NCI-H1436 treated with DMSO at 0.1 percent for 48 hours (cell line): ENCODE data around the gene RMDN2.

Experiments used
- DNase-seq: peaks from one replicate; lab custom pipeline; 2025; lab: John Stamatoyannopoulos, UW

RMDN2 gene, protein sequence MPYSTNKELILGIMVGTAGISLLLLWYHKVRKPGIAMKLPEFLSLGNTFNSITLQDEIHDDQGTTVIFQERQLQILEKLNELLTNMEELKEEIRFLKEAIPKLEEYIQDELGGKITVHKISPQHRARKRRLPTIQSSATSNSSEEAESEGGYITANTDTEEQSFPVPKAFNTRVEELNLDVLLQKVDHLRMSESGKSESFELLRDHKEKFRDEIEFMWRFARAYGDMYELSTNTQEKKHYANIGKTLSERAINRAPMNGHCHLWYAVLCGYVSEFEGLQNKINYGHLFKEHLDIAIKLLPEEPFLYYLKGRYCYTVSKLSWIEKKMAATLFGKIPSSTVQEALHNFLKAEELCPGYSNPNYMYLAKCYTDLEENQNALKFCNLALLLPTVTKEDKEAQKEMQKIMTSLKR

GRCh38 chr2:37925063-37925897 is at the start of gene RMDN2:
RMDN2 (plus strand) TSS chr2:37925287; CDS start chr2:37929278, 3,991 bp downstream.
- DNase-seq = no peak

DNA sequence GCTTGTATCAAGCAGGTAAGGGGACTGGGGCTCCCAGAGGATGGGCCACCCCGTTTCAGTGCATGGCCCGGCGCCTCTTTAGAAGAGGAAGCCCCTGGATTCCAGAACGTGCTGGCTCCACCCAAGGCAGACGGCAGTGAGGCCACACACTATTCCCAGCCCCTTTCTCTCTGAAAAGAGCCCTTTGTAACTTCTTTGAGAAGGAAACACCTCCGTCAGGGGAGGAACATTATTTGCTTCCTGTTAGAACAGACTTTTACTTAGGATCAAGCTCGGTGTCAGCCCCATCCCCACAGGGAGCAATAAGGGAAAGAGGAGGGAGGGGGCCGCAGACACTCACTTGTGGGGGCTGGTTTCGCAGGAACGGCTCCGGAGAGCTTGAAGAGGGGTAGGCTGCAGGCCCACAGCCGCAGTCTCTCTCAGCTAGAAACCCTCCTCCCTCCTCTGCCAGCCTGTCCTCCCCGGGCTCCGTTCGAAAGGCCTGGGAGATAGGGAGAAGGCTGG is 49.6 kb upstream of the RMDN2 start:
- no peak for DNase-seq

DNA sequence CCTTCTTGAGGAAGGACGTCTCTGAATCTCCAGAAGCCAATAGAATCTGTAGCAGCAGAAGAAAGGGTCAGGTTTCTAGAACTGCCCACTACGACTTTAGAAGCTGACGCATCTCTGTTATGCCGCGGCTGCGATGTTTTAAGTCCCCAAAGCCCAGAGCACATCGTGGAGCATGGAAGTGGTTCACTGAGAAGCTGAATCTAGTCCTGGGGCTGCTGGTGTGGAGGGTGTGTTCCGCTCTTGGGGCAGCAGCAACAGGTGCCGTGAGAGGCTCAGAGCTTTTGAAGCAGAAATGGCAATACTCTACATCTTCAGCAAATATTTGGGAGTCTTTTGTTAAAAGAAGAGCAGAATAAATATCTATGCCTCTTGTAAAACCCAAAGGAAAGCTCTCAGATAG is 48.9 kb upstream of the RMDN2 start:
- no peak for DNase-seq

GRCh38 chr2:37877457-37878315 is 47.4 kb upstream of the RMDN2 start:
- no peak for DNase-seq

DNA sequence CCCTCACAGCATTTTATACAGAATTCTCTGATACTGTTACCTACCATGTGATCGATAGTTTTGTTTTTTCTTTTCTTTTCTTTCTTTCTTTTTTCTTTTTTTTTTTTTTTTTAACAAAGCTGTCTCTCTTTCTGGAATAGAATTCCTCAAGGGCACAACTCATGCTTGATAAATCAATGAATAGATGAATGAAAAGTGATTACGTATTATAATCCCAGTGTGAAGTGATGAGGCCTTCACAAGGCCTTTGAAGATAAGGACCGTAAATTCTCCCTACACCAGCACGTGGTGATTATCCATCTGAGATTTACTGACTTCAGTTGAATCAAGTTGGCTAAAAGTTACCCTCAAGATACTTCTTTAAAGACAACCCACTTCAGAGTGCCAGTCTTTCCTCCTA is 46.6 kb upstream of the RMDN2 start:
- no peak for DNase-seq

DNA sequence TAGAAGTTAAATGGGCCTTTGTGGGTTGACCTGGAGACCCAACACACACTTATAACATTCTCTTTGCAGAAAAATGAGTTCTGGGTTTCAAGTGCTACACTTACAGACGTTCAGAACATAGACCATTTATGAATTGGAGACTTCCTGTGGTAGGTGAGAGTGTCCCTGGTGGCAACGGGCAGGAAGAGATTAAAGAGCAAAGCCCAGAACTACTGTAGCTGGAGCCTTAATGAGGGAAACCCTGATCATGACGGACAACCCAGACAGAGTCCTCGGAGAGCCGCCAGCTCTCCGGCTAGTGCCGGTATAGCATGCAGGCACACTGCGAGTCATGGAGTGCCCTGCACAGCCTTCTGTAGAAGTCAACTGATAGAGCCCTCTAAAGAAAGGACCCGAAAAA is 44.5 kb upstream of the RMDN2 start:
- no peak for DNase-seq

DNA sequence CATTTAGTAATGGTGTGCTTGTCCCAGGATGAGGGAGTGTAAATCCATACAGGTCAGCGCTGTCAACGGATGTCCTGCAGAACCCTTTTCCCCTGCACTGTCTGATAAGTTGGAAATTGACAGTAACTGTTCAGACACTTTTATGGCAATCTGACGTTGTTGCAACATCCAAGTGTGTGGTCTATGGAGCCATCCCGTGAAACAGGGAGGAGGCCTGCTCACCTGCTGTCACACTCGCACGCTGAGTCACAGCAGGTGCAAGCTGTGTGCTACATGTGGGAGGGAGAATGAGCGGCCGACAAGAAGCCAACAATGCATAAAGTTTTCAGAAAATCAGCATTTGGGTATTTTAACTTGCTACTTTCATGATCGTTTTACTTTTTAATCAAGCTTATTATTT is 43.7 kb upstream of the RMDN2 start:
- no peak for DNase-seq

GRCh38 chr2:37882036-37882435 is 43.1 kb upstream of the RMDN2 start:
- DNase-seq = no peak

GRCh38 chr2:37883518-37883917 is 41.6 kb upstream of the RMDN2 start:
- DNase-seq = no peak

DNA sequence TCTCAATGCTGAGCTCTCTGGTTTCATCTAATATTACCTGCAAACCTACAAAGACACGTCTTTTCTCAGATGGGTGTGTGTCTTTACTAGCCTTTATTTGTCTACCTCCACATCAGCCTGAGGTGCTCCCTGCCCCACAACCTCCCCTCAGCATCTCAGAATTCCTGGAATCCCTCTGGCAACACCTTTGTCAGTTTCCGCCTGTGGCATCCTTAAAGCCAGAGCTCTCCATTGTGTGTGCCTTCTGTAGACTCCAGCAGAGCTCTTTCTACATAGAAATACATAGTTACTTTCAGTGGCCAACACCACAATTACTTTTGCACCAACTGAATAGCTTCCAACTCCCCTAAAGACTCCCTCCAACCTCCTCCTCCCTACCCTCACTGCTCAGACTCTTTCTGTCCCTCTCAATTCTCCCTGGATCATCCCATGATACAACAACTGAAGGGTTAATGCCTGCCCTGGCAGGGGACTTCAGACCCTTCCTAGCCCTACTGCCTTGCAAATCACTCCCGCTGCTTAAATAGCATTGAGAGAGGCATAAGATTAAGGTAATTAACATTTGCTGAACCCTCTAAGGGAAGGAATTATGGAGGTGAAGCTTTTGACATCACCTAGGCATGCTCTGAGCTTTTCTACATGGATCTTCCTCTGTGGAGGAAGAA is 39.6 kb upstream of the RMDN2 start:
- DNase-seq = no peak

- DNase-seq = no peak
These were observed 38.3 kb upstream of the RMDN2 start for GRCh38 chr2:37886745-37887144.

DNA sequence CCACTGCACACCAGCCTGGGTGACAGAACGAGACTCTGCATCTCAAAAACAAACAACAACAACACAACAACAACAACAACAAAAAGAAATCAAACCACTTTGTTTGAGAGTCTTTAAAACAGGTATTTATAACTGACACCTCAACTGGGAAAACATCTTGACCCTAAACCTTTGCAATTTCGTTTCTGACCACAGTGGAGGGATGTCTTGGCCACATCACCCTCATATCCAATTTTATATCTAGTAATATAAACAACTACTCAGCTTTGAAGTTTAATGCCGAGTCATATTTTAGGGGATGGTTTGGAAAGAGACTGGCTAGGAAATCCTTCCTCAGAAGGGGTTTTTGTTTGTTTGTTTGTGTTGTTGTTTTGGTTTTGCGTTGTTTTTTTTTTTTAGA is 37.8 kb upstream of the RMDN2 start:
- DNase-seq = no peak

- no peak for DNase-seq
These were observed 34.1 kb upstream of the RMDN2 start for GRCh38 chr2:37890893-37891495.

DNA sequence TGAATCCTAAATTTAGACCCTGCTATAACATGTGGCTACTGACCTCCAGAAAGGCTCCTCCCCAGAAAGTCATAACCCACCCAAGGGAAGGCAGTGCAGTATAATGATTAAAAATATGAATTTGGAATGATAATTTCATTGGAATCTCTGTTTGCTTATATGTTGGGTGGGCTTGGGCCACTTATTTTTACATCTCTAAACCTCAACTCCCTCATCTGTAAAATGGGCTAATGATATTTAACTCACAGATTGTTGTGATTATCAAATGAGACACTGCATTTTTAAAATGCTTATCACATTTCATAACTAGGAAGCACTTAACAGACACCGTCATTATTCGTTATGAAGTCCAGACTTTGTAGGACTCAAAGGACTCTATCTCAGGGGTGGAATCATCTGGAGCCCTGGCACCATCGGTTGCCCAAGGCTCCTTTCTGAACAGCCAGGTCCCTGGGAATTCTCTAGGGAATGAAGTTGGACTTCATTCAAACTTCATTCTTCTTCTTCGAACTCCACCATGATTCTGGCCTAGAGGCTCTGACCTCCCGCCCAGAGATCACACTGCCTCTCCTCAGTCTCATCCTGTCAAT is 33.1 kb upstream of the RMDN2 start:
- DNase-seq = no peak

- DNase-seq = no peak
These were observed 32.5 kb upstream of the RMDN2 start for GRCh38 chr2:37892436-37893114.

DNA sequence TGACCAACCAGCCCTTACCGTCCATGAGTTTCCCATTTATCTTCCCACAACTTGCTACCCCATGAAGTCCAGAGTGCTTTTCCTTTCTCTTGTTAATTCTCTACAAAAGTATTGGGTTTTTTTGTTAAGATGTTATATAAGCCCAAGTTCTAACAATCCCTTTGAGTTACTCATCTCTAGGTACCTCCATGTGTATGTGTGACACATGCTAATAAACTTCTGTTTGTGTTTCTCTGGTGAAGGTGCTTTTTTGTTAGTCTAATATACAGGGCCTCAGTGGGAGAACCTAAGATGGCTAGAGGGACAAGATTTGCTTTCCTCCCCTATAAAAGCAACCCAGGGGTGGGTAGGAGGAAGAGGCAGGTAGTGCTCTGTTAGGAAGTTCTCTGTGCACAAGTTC is 31.8 kb upstream of the RMDN2 start:
- DNase-seq = no peak

DNA sequence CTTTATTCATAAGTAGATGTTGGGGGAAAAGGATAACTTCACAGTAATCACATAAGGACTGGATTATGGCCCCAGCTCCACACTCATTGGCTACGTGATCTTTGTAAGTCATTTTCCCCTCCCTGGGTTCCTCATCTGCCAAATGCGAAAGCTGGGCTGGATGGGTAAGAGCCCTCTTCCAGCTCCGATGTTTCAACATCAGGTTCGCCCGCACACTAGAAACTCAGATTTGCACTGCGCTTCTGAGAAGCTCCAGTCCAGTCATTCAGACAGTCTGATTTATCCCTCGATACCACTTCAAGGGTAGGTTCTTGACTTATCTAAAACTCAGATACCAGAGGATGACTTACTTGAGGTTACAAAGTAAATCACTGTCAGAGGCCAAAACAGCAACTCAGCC is 31.0 kb upstream of the RMDN2 start:
- no peak for DNase-seq

DNA sequence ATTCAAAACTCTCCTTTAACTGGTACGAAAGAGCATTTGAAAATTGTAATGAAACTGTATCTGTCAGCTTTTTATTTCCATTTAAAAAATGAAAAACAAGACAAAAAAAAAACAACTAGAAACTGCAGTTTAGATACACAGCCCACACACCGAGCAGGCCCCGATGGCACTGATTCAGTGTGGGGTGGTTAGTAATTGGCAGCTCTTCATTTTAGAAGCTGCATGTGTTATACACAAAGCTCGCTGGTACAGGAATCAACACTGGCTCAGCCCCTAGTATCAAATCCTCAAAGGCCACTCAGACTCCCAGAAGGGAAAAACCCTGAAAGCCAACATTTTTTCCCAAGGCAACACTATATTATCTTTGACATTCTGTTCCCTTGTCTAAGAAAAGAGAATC is 30.5 kb upstream of the RMDN2 start:
- no peak for DNase-seq

DNA sequence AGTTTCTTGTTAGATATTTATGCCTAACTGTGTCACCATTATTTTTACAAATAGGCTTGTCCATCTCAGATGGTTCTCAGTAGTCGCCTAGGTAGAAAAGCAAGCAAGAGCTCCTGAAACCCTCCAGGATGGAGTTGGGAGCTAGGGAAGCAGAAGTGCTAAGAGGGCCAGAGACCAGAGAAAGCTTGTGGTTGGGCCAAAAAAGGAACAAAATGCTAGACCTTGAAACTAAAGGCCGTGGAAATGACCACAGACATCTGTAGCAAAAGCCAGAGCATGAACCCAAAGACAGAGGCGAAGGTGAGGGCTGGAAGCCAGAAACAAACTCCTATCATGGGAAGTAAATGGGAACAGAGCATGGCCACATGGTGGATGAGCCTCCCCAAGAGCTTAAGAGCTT is 29.9 kb upstream of the RMDN2 start:
- no peak for DNase-seq

DNA sequence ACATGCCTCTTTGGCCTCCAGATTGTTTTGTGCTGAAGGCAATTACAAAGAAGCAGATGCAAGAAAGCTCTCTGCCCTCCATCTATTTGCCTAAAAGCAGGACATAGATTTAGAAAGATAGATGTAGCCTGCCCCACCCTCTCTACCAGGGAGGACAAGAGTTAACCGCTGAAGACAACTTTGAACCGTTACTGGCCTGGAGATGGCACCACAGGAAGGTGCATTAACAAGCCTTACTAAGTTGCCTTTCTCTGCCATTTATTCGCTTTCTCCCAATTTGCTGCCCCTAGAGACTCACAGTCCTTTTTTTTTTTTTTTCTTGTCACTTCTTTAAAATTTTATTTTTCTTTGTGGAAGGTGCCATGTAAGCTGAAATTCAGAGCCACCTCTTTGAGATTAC is 28.8 kb upstream of the RMDN2 start:
- no peak for DNase-seq
